ENCODE measurements around the gene CCL14. TPM values are rescaled to one million over a fixed set of nuclear protein-coding genes. Genes with fewer than 3 reads are reported as not detected.

Gene CCL14
- total and polyA plus RNA-seq, 9 of the 15 experiments (the other 6 are each of a cell fraction or from before 2014, with no cell fraction given) = not detected

GRCh38 chr17:36027761-36028160, 41.2 kb upstream of the CCL14 start (continued):
- no peak for TF ChIP-seq THRB (CRISPR knock-in tag; conservative IDR thresholded peaks at IDR 0.05)

GRCh38 chr17:36024106-36024869, 37.8 kb upstream of the CCL14 start:
- DNase-seq (ENCODE audit: extremely low read depth in 1 of 4, low spot score in 3 of 4) (no peak), FAIRE-seq (no peak), ATAC-seq (no peak)
- 1% methylated on average over 6 of the region's 6 CpGs for WGBS (ENCODE audit: insufficient coverage, low coverage, missing lambda C conversion rate)
- no TSS peak for BruUV-seq (replicated peaks)
- Histone ChIP-seq H3K9me1 (ENCODE audit: control insufficient read depth, insufficient read depth, low read length) (no peaks in the 10 kb centered on the region), H3K4me1 (replicated peaks in 1 of 2; ENCODE audit: control insufficient read depth in 2 of 2, insufficient read depth in 2 of 2, low read length in 2 of 2) (no peaks in the 10 kb centered on the region), H3K9me3 (replicated peaks; ENCODE audit: control insufficient read depth, insufficient read depth, low read depth, low read length) (no peaks in the 10 kb centered on the region), H3K4me2 (ENCODE audit: insufficient read depth, low read length) (no peak overlapping the region), H3K4me3 (no peak overlapping the region), H3K27ac (ENCODE audit: extremely low read depth, low read depth, low read length) (no peak overlapping the region), H4K20me1 (replicated peaks; ENCODE audit: control insufficient read depth, insufficient read depth, low read length) (no peaks in the 10 kb centered on the region), H3K27me3 (ENCODE audit: control insufficient read depth in 2 of 2, insufficient read depth in 2 of 2, low read length in 2 of 2) (peaks cover 3 to 5% of the 10 kb centered on the region in 2 experiments; a peak in 1 of 5 replicates), H3K9ac (ENCODE audit: insufficient read depth in 1 of 2, low read depth in 2 of 2, low read length in 2 of 2) (no peak overlapping the region), H3K36me3 (ENCODE audit: control insufficient read depth, insufficient read depth, low read length) (no peaks in the 10 kb centered on the region), H2AFZ (ENCODE audit: low read depth, low read length) (no peak overlapping the region), H3K79me2 (ENCODE audit: control insufficient read depth, insufficient read depth, low read length) (no peaks in the 10 kb centered on the region)
- in situ Hi-C loops (cut with MboI) = no loop called here
- POLR2A ChIA-PET = no interaction called here
- CTCF ChIA-PET (ENCODE audit: low intra/inter-chr PET ratio) = no interaction called here
- intact Hi-C loops (cut with micrococcal nuclease) = no loop called here
- no peak for TF ChIP-seq ZFX (CRISPR knock-in tag; IDR thresholded peaks at IDR 0.05)
- no peak for TF ChIP-seq ZNF395 (CRISPR knock-in tag; IDR thresholded peaks at IDR 0.05)
- TF ChIP-seq TAF9B (IDR thresholded peaks at IDR 0.05; ENCODE audit: partially characterized antibody) = no peak
- TF ChIP-seq RNF219 (CRISPR knock-in tag; IDR thresholded peaks at IDR 0.05) = no peak
- no peak for TF ChIP-seq ADNP (tag; IDR thresholded peaks at IDR 0.05)
- no peak for TF ChIP-seq RHOXF2B (CRISPR knock-in tag; conservative IDR thresholded peaks at IDR 0.05)
- TF ChIP-seq MTA1 (IDR thresholded peaks at IDR 0.05; ENCODE audit: borderline replicate concordance) = no peak
- TF ChIP-seq CTCF (IDR thresholded peaks at IDR 0.05 in 2 of 3, conservative IDR thresholded peaks at IDR 0.05 in 1 of 3; ENCODE audit: insufficient read depth in 2 of 3, low read depth in 1 of 3, low read length in 3 of 3) = no peak
- TF ChIP-seq ZNF282 (CRISPR knock-in tag; IDR thresholded peaks at IDR 0.05) = no peak
- no peak for TF ChIP-seq HCFC1 (IDR thresholded peaks at IDR 0.05; ENCODE audit: low read depth, low read length)
- TF ChIP-seq FOXJ2 (tag; IDR thresholded peaks at IDR 0.05) = no peak
- TF ChIP-seq NCOA2 (IDR thresholded peaks at IDR 0.05; ENCODE audit: partially characterized antibody in 2 of 2) = no peak
- TF ChIP-seq NFXL1 (CRISPR knock-in tag; IDR thresholded peaks at IDR 0.05) = no peak

Data from K562 (cell line).